Activated CD4-positive, alpha-beta T cell treated with anti-CD3 and anti-CD28 coated beads, Interleukin-2, amount 50 U/mL, for 48 hours (primary cell): ENCODE measurements around the gene NDUFB1.

Experiments used
- DNase-seq, 2 experiments: peaks; one replicate each; pipeline ENCODE4 v3.0.0-alpha.2; 2020

NDUFB1 gene

GRCh38 chr14:92093320-92093719 lies 28.2 kb downstream of the NDUFB1 start:
- no peak for DNase-seq

GRCh38 chr14:92088494-92088893 lies 33.0 kb downstream of the NDUFB1 start:
- DNase-seq: no peak

- DNase-seq: no peak
These were observed 47.0 kb downstream of the NDUFB1 start for GRCh38 chr14:92074555-92074954.
